KOPT-K1 (cell line): ENCODE measurements around the gene CCP110.

Source experiments
- H3K27ac ChIP-seq: fragments of 200-600 bp; sonication (generic); 2 replicates; pipeline ENCODE4 v1.5.1; 2016; ENCODE audit warnings: antibody characterized with exemption, mild to moderate bottlenecking, low read depth, low read length; ENCODE audit not compliant: poor library complexity, severe bottlenecking
- H3K36me3 ChIP-seq: fragments of 200-600 bp; sonication (generic); 2 replicates; pipeline ENCODE4 v1.5.1; 2017; ENCODE audit warnings: antibody characterized with exemption, mild to moderate bottlenecking, low read length, moderate library complexity; ENCODE audit not compliant: insufficient read depth
- H3K9me3 ChIP-seq: fragments of 200-600 bp; sonication (generic); 2 replicates; pipeline ENCODE4 v1.5.1; 2017; ENCODE audit warnings: antibody characterized with exemption, low read length, mild to moderate bottlenecking; ENCODE audit not compliant: insufficient read depth, poor library complexity, severe bottlenecking

The CCP110 gene, protein sequence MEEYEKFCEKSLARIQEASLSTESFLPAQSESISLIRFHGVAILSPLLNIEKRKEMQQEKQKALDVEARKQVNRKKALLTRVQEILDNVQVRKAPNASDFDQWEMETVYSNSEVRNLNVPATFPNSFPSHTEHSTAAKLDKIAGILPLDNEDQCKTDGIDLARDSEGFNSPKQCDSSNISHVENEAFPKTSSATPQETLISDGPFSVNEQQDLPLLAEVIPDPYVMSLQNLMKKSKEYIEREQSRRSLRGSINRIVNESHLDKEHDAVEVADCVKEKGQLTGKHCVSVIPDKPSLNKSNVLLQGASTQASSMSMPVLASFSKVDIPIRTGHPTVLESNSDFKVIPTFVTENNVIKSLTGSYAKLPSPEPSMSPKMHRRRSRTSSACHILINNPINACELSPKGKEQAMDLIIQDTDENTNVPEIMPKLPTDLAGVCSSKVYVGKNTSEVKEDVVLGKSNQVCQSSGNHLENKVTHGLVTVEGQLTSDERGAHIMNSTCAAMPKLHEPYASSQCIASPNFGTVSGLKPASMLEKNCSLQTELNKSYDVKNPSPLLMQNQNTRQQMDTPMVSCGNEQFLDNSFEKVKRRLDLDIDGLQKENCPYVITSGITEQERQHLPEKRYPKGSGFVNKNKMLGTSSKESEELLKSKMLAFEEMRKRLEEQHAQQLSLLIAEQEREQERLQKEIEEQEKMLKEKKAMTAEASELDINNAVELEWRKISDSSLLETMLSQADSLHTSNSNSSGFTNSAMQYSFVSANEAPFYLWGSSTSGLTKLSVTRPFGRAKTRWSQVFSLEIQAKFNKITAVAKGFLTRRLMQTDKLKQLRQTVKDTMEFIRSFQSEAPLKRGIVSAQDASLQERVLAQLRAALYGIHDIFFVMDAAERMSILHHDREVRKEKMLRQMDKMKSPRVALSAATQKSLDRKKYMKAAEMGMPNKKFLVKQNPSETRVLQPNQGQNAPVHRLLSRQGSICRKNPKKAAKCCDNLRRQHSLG

GRCh38 chr16:19523559-19524355, at the start of gene CCP110:
CCP110 (plus strand) TSS chr16:19523942; CDS start chr16:19527882, 3,940 bp downstream.
- H3K27ac ChIP-seq = peak within 1 kb of the TSS; percentile 85
- H3K36me3 ChIP-seq = peaks cover 17% of the 10 kb centered on the region
- no peaks in the 10 kb centered on the region for H3K9me3 ChIP-seq

- H3K9me3 ChIP-seq = no peaks in the 10 kb centered on the region
- H3K27ac ChIP-seq = no peak overlapping the region
- no peaks in the 10 kb centered on the region for H3K36me3 ChIP-seq
Measured at GRCh38 chr16:19474617-19475016, 49.1 kb upstream of the CCP110 start.

- Histone ChIP-seq H3K9me3 (no peaks in the 10 kb centered on the region), H3K27ac (no peak overlapping the region), H3K36me3 (no peaks in the 10 kb centered on the region)
Measured at GRCh38 chr16:19478505-19478904, 45.2 kb upstream of the CCP110 start.

DNA sequence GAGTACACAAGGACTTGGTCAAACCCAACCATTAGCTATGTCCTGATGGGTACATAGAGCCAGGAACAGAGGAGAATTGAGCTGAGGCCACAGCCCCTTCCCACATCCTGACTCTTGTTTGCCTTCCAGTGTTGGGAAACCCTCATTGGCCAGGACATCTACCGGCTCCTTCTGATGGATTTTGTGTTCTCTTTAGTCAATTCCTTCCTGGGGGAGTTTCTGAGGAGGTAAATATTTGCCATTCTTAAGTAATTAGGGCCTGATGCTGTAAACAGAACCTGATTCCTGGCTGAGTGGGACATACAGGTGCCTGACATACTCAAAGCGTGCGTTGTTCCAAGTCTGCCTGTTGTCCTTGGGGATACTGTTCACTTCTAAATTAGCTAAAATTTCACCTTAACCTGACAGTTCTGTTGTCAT, 44.4 kb upstream of the CCP110 start:
- H3K27ac ChIP-seq = no peak overlapping the region
- no peaks in the 10 kb centered on the region for H3K36me3 ChIP-seq
- no peaks in the 10 kb centered on the region for H3K9me3 ChIP-seq

GRCh38 chr16:19481296-19481695, 42.4 kb upstream of the CCP110 start:
- Histone ChIP-seq H3K9me3 (no peaks in the 10 kb centered on the region), H3K27ac (no peak overlapping the region), H3K36me3 (no peaks in the 10 kb centered on the region)

- H3K27ac ChIP-seq = no peak overlapping the region
- no peaks in the 10 kb centered on the region for H3K36me3 ChIP-seq
- H3K9me3 ChIP-seq = no peaks in the 10 kb centered on the region
Measured at GRCh38 chr16:19481769-19482168, 42.0 kb upstream of the CCP110 start.

DNA sequence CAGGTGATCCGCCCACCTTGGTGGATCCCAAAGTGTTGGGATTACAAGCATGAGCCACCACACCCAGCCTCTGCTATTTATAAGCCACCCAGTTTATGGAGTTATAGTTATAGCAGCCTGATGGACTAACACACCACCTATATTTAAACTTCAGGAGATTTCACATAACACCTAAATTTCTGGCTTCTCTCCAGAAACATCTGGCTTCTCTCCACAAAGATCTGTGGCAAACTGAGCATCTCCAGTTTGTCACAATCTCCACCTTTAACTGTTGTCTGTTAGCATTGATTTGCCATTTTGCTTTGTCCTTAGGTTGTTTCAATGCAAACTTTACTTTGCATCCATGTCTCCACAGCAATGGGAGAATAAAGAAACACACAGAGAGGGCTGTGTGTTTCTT, 41.5 kb upstream of the CCP110 start:
- Histone ChIP-seq H3K36me3 (no peaks in the 10 kb centered on the region), H3K9me3 (no peaks in the 10 kb centered on the region), H3K27ac (no peak overlapping the region)

- no peaks in the 10 kb centered on the region for H3K9me3 ChIP-seq
- H3K36me3 ChIP-seq = no peaks in the 10 kb centered on the region
- no peak overlapping the region for H3K27ac ChIP-seq
Measured at GRCh38 chr16:19484096-19484495, 39.6 kb upstream of the CCP110 start.

- no peaks in the 10 kb centered on the region for H3K36me3 ChIP-seq
- H3K27ac ChIP-seq = no peak overlapping the region
Measured at GRCh38 chr16:19485611-19486010, 38.1 kb upstream of the CCP110 start.

DNA sequence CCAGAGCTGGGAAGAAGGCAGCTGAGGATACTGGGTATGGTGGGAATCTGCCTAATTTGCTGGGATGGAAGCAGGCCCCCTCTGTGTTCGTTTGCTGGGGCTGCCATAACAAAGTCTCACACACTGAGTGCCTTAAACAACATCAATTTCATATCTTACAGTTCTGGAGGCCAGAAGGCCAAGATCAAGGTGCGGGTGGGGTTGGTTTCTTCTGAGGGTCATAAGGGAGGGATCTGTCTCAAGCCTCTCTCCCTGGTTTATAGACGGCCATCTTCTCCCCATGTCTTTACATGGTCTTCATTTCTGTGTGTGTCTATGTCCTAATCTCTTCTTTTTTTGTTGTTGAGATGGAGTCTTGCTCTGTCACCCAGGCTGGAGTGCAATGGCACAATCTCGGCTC, 37.7 kb upstream of the CCP110 start:
- H3K36me3 ChIP-seq = no peaks in the 10 kb centered on the region

More at GRCh38 chr16:19485611-19486010, 38.1 kb upstream of the CCP110 start:
- H3K9me3 ChIP-seq = no peaks in the 10 kb centered on the region

GRCh38 chr16:19486750-19487325, 36.9 kb upstream of the CCP110 start:
- no peaks in the 10 kb centered on the region for H3K9me3 ChIP-seq
- H3K27ac ChIP-seq = no peak overlapping the region
- H3K36me3 ChIP-seq = no peaks in the 10 kb centered on the region

More for the DNA sequence above, 37.7 kb upstream of the CCP110 start:
- no peaks in the 10 kb centered on the region for H3K9me3 ChIP-seq
- no peak overlapping the region for H3K27ac ChIP-seq

DNA sequence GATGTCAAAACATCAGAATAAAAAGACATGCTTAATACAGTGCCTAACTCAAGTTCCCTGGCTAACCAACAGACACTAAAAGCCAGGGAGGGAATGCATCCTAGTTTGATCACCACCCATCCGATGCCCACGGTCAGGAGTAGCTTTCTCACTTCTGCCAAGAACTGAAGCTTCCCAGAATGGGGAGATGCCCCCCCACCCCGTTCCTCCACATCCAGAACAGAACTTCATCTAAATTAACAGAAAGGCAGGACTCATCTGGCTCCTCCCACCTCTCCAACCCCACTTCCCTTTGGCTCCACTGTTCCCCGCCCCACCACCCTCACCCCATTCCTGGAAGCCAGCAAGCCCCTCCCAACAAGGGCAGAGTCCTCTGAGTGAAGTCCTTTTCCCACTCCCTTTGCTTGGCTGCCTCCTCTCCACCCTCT, 35.5 kb upstream of the CCP110 start:
- Histone ChIP-seq H3K27ac (no peak overlapping the region), H3K36me3 (no peaks in the 10 kb centered on the region), H3K9me3 (no peaks in the 10 kb centered on the region)

- no peak overlapping the region for H3K27ac ChIP-seq
- no peaks in the 10 kb centered on the region for H3K9me3 ChIP-seq
- H3K36me3 ChIP-seq = no peaks in the 10 kb centered on the region
Measured at GRCh38 chr16:19490619-19491018, 33.1 kb upstream of the CCP110 start.

- Histone ChIP-seq H3K9me3 (no peaks in the 10 kb centered on the region), H3K27ac (no peak overlapping the region), H3K36me3 (peaks cover 40% of the 10 kb centered on the region)
Measured at GRCh38 chr16:19497176-19497575, 26.6 kb upstream of the CCP110 start.
